ENCODE data around the gene CPZ.

Gene CPZ

GRCh38 chr4:8595237-8596087 is 2.9 kb downstream of the CPZ start:
- no peak for DNase-seq (ENCODE audit: low read depth in 2 of 2)

GRCh38 chr4:8596891-8597290 is 4.3 kb downstream of the CPZ start:
- no peak for DNase-seq (ENCODE audit: low read depth in 2 of 2)

- DNase-seq (ENCODE audit: low read depth in 2 of 2) = no peak
Observed at GRCh38 chr4:8597319-8597718, 4.8 kb downstream of the CPZ start.

GRCh38 chr4:8597791-8598190 is 5.2 kb downstream of the CPZ start:
- no peak for DNase-seq (ENCODE audit: low read depth in 2 of 2)

- no peak for DNase-seq (ENCODE audit: low read depth in 2 of 2)
Observed at GRCh38 chr4:8598391-8599090, 6.0 kb downstream of the CPZ start.

GRCh38 chr4:8599091-8599460 is 6.5 kb downstream of the CPZ start:
- DNase-seq (ENCODE audit: low read depth in 2 of 2) = no peak

- DNase-seq (ENCODE audit: low read depth in 2 of 2) = no peak
Observed at GRCh38 chr4:8599657-8600056, 7.1 kb downstream of the CPZ start.

- DNase-seq (ENCODE audit: low read depth in 2 of 2) = no peak
Observed at GRCh38 chr4:8600266-8600665, 7.7 kb downstream of the CPZ start.

GRCh38 chr4:8600686-8601085 is 8.1 kb downstream of the CPZ start:
- DNase-seq (ENCODE audit: low read depth in 2 of 2) = no peak

- DNase-seq (ENCODE audit: low read depth in 2 of 2) = no peak
Observed at GRCh38 chr4:8601086-8601485, 8.5 kb downstream of the CPZ start.

GRCh38 chr4:8601556-8601955 is 9.0 kb downstream of the CPZ start:
- DNase-seq (ENCODE audit: low read depth in 2 of 2) = no peak

GRCh38 chr4:8602686-8603430 is 10.3 kb downstream of the CPZ start:
- no peak for DNase-seq (ENCODE audit: low read depth in 2 of 2)

- DNase-seq (ENCODE audit: low read depth in 2 of 2) = no peak
Observed at GRCh38 chr4:8603931-8604330, 11.4 kb downstream of the CPZ start.

GRCh38 chr4:8605289-8605688 is 12.7 kb downstream of the CPZ start:
- DNase-seq (ENCODE audit: low read depth in 2 of 2) = no peak

- DNase-seq (ENCODE audit: low read depth in 2 of 2) = no peak
Observed at GRCh38 chr4:8606476-8606875, 13.9 kb downstream of the CPZ start.

GRCh38 chr4:8606966-8607365 is 14.4 kb downstream of the CPZ start:
- no peak for DNase-seq (ENCODE audit: low read depth in 2 of 2)

- DNase-seq (ENCODE audit: low read depth in 2 of 2) = no peak
Observed at GRCh38 chr4:8607603-8608481, 15.3 kb downstream of the CPZ start.

GRCh38 chr4:8608714-8609391 is 16.3 kb downstream of the CPZ start:
- DNase-seq (ENCODE audit: low read depth in 2 of 2) = no peak

- no peak for DNase-seq (ENCODE audit: low read depth in 2 of 2)
Observed at GRCh38 chr4:8609406-8609805, 16.8 kb downstream of the CPZ start.

- no peak for DNase-seq (ENCODE audit: low read depth in 2 of 2)
Observed at GRCh38 chr4:8609824-8610350, 17.3 kb downstream of the CPZ start.
